Measurements from ENCODE around the gene GPR176.

The GPR176 gene

DNA sequence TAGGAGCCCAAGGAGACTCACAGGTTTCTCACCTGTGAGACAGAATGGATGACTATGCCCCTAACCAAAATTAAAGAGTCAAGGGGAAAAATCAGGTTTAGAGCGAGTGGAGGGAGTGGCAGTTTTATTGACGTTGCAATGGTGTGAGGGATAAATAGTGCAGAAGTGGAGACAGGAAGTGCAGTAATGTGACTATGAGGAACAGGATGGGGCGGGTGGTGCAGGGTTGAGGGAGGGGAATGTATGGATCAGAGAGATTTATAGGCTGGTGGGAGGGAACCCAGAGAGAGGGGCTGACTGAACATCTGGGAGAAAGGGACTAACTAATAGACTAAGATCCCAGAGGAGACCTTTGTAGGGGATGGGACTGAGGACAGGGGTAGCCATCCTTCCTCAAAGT is 40.3 kb upstream of the GPR176 start:
- DNase-seq (ENCODE audit: low spot score), result no peak
- in situ Hi-C loops (cut with MboI; ENCODE audit: low pct_unique_long_range_greater_than_20kb, low sequenced_read_pairs, unreplicated experiment), result no loop called here
- TF ChIP-seq CTCF (IDR thresholded peaks at IDR 0.05; ENCODE audit: extremely low read depth, insufficient read depth, missing control alignments), result no peak

GRCh38 chr15:39959411-39959810 is 39.3 kb upstream of the GPR176 start:
- DNase-seq (ENCODE audit: low spot score), result no peak
- TF ChIP-seq CTCF (IDR thresholded peaks at IDR 0.05; ENCODE audit: extremely low read depth, insufficient read depth, missing control alignments), result no peak
- in situ Hi-C loops (cut with MboI; ENCODE audit: low pct_unique_long_range_greater_than_20kb, low sequenced_read_pairs, unreplicated experiment), result no loop called here

- in situ Hi-C loops (cut with MboI; ENCODE audit: low pct_unique_long_range_greater_than_20kb, low sequenced_read_pairs, unreplicated experiment), result no loop called here
- DNase-seq (ENCODE audit: low spot score), result no peak
- no peak for TF ChIP-seq CTCF (IDR thresholded peaks at IDR 0.05; ENCODE audit: extremely low read depth, insufficient read depth, missing control alignments)
Measured at GRCh38 chr15:39957481-39957880, 37.4 kb upstream of the GPR176 start.

DNA sequence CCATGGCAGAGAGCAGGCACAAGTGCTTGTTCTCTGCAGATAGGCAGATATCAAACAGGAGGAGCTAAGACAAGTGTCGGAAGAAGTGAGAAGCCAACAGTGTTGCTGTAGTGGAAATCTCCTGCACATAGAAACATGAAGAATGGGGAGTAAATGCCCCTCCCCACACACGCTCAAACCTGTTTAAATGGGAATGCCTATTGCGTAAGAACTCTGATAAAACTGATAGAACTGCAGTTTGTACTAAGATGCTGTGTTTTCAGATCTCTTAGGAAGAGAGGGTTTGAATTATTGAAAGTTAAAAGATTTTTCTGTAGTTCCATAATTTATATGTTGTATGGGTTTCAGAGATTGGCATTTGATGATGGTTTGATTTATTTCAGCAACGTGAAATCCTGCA is 33.5 kb upstream of the GPR176 start:
- in situ Hi-C loops (cut with MboI; ENCODE audit: low pct_unique_long_range_greater_than_20kb, low sequenced_read_pairs, unreplicated experiment), result no loop called here

GRCh38 chr15:39951561-39951960 is 31.5 kb upstream of the GPR176 start:
- in situ Hi-C loops (cut with MboI; ENCODE audit: low pct_unique_long_range_greater_than_20kb, low sequenced_read_pairs, unreplicated experiment), result no loop called here
- no peak for DNase-seq (ENCODE audit: low spot score)
- TF ChIP-seq CTCF (IDR thresholded peaks at IDR 0.05; ENCODE audit: extremely low read depth, insufficient read depth, missing control alignments), result no peak

More for the DNA sequence above, 33.5 kb upstream of the GPR176 start:
- no peak for TF ChIP-seq CTCF (IDR thresholded peaks at IDR 0.05; ENCODE audit: extremely low read depth, insufficient read depth, missing control alignments)
- DNase-seq (ENCODE audit: low spot score), result no peak

DNA sequence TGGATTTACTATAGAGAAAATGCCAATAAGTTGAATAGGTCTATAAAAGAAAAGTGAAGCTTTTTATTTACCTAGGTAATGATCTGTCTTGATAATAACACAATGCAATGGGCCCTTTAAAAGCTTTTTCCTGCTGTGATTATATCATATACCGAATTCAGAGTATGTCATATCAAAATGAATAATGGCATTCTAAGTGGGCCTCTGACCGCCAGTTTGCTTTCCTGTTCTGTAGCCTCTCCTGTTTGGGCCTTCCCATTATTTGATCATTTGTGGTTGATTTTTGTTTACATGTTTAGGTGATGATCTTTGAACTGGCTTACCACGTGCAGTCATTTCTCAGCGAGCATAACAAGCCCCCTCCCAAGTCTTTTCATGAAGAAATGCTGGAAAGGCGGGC is 28.8 kb upstream of the GPR176 start:
- in situ Hi-C loops (cut with MboI; ENCODE audit: low pct_unique_long_range_greater_than_20kb, low sequenced_read_pairs, unreplicated experiment), result no loop called here
- no peak for DNase-seq (ENCODE audit: low spot score)

More for the DNA sequence above, 28.8 kb upstream of the GPR176 start:
- no peak for TF ChIP-seq CTCF (IDR thresholded peaks at IDR 0.05; ENCODE audit: extremely low read depth, insufficient read depth, missing control alignments)
